ENCODE data around the gene FES. TPM values are rescaled to one million over a fixed set of nuclear protein-coding genes. Genes with fewer than 3 reads are reported as not detected.

Gene FES
- total RNA-seq, 3 donors from 2014 or later (not counting 1 experiment from before 2014, with no cell fraction given): 35.8 to 70.3 (median 52.5) TPM

DNA sequence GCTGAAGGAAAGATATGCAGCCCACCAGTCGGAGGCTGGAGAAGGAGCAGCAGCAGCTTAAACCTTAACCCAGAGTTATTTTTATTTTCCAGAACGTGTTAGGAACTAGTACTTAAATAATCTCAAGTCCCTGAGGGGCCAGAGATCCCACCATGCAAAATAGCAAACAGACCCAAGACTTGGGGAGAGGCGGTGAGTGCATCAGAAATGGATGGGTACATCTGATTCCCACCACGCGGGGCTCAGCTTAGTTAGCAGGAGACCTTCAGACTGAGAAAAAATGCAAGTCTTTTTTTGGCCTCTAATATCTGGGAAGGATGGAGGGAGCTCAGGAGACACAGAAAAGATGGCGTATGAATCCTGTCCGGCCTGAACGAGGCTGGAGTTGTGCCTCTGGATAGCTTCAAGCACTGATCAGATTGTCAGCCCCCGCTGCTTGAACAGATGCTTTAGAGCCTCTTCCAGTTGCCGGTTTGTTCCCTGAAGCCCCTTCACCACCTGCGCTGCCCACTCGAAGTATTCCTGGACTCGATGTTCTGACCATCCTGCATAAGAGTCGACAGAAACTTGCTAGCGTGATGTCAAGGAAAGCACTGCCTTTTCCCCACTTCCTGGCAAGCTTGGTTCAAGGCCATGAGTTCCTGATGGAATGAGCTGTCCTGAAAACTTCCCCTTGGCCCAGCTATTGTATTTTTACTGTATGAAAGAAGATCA is 46.7 kb downstream of the FES start:
- ATAC-seq (no peak), DNase-seq (peak in 1 of 2 donors; percentile 28)
- Histone ChIP-seq H3K27ac (ENCODE audit: low read length) (peak overlapping the region; percentile 78), H3K36me3 (ENCODE audit: control insufficient read depth, insufficient read depth, low read length) (no peaks in the 10 kb centered on the region), H3K27me3 (ENCODE audit: control insufficient read depth, insufficient read depth, low read length) (no peaks in the 10 kb centered on the region), H3K4me1 (ENCODE audit: control insufficient read depth, insufficient read depth, low read length) (peaks cover 50% of the 10 kb centered on the region), H3K9me3 (ENCODE audit: control insufficient read depth, insufficient read depth, low read length) (no peaks in the 10 kb centered on the region), H3K4me3 (ENCODE audit: low read length) (peak overlapping the region; percentile 54)
- 78% methylated on average over 15 of the region's 15 CpGs for WGBS (ENCODE audit: insufficient coverage)
- TF ChIP-seq, protein P1, sequence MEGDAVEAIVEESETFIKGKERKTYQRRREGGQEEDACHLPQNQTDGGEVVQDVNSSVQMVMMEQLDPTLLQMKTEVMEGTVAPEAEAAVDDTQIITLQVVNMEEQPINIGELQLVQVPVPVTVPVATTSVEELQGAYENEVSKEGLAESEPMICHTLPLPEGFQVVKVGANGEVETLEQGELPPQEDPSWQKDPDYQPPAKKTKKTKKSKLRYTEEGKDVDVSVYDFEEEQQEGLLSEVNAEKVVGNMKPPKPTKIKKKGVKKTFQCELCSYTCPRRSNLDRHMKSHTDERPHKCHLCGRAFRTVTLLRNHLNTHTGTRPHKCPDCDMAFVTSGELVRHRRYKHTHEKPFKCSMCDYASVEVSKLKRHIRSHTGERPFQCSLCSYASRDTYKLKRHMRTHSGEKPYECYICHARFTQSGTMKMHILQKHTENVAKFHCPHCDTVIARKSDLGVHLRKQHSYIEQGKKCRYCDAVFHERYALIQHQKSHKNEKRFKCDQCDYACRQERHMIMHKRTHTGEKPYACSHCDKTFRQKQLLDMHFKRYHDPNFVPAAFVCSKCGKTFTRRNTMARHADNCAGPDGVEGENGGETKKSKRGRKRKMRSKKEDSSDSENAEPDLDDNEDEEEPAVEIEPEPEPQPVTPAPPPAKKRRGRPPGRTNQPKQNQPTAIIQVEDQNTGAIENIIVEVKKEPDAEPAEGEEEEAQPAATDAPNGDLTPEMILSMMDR (IDR thresholded peaks at IDR 0.05): no peak
- peak overlapping the region; percentile 97 for H3K27ac Mint-ChIP-seq
- H3K4me1 Mint-ChIP-seq: peaks cover 44 to 52% of the 10 kb centered on the region in 2 donors
- H3K27me3 Mint-ChIP-seq (ENCODE audit: low read depth in 2 of 2): no peaks in the 10 kb centered on the region
- H3K4me3 Mint-ChIP-seq: peak overlapping the region; percentile 94
- no peaks in the 10 kb centered on the region for H3K36me3 Mint-ChIP-seq
- intact Hi-C loops (cut with micrococcal nuclease): no loop called here
- H3K9me3 Mint-ChIP-seq: no peaks in the 10 kb centered on the region

DNA sequence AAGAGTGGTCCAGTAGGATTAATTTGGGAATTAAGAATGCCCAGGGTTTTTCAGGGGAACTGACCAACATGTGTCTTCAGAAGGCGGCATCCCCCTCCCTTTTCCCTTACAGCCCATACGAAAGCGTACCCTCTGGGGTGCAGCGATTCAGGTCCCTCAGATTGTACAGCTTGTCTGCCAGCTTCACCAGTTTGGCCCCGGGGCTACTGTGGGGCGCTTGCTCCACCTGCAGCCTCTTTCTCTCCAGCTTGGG is 47.2 kb downstream of the FES start:
- peak overlapping the region; percentile 77 for H3K4me3 ChIP-seq (ENCODE audit: low read length)
- WGBS (ENCODE audit: insufficient coverage): 14% methylated on average over 6 of the region's 6 CpGs
- Mint-ChIP-seq H3K4me3 (peak overlapping the region; percentile 94), H3K27me3 (ENCODE audit: low read depth in 2 of 2) (no peaks in the 10 kb centered on the region), H3K9me3 (no peaks in the 10 kb centered on the region), H3K27ac (peak overlapping the region; percentile 97), H3K36me3 (no peaks in the 10 kb centered on the region), H3K4me1 (peaks cover 49 to 57% of the 10 kb centered on the region in 2 donors)
- no peaks in the 10 kb centered on the region for H3K27me3 ChIP-seq (ENCODE audit: control insufficient read depth, insufficient read depth, low read length)
- ATAC-seq (no peak), DNase-seq (no peak)
- TF ChIP-seq, protein P1 (IDR thresholded peaks at IDR 0.05): no peak
- no peaks in the 10 kb centered on the region for H3K36me3 ChIP-seq (ENCODE audit: control insufficient read depth, insufficient read depth, low read length)
- H3K9me3 ChIP-seq (ENCODE audit: control insufficient read depth, insufficient read depth, low read length): no peaks in the 10 kb centered on the region
- peaks cover 54% of the 10 kb centered on the region for H3K4me1 ChIP-seq (ENCODE audit: control insufficient read depth, insufficient read depth, low read length)
- H3K27ac ChIP-seq (ENCODE audit: low read length): peak overlapping the region; percentile 88
- intact Hi-C loops (cut with micrococcal nuclease): no loop called here

DNA sequence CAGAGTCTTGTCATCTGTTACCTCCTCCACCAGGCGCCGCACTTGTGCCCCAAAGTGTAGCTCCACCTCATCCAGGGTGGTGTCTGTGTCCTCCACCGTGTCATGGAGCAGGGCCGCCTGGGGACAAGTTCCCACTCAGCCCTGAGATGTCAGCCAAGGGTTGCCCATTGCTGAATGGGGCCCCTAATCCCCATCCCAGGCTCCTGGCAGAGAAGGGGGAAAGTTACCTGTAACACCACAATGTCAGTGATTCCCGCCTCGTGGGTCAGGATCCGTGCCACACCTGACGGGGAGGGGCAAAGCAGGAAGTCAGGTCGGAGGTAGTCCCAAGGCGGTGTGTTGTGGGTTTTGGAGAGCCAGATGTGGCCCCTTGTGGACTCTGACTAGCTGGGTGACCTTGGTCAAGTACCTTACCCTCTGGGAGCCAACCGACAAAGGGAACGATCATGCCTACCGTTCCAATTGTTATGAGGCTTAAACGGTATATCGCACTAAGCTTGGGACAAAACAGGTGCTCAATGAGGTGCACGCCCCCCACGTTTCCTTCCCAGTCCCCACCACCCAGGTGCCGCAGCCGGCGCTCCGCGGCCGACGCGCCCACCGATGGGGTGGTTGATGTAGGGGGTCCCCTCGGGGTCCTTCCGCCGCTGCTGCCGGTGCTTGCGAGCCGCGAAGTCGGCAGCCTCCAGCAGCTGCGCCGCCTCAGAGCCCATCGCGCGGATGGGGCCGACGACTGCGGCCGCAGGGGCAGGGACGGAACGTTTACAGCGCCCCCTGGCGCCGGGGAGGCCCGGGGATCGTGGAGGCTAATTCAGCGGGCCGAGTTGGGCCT is 47.7 kb downstream of the FES start, which contains the start of gene HDDC3:
Gene HDDC3, minus strand, starts transcription at position 722 of the 832 bp plus-strand sequence. Its CDS starts 9 bp downstream, at position 713.
- Histone ChIP-seq H3K4me1 (ENCODE audit: control insufficient read depth, insufficient read depth, low read length) (peaks cover 55% of the 10 kb centered on the region), H3K9me3 (ENCODE audit: control insufficient read depth, insufficient read depth, low read length) (no peaks in the 10 kb centered on the region), H3K36me3 (ENCODE audit: control insufficient read depth, insufficient read depth, low read length) (no peaks in the 10 kb centered on the region), H3K27ac (ENCODE audit: low read length) (peak within 1 kb of the TSS; percentile 88), H3K4me3 (ENCODE audit: low read length) (peak within 1 kb of the TSS; percentile 77), H3K27me3 (ENCODE audit: control insufficient read depth, insufficient read depth, low read length) (no peaks in the 10 kb centered on the region)
- Mint-ChIP-seq H3K4me1 (peaks cover 53 to 62% of the 10 kb centered on the region in 2 donors), H3K9me3 (no peaks in the 10 kb centered on the region), H3K36me3 (no peaks in the 10 kb centered on the region), H3K27me3 (ENCODE audit: low read depth in 2 of 2) (no peaks in the 10 kb centered on the region), H3K27ac (peak within 1 kb of the TSS; percentile 97), H3K4me3 (peak within 1 kb of the TSS; percentile 94)
- 0% methylated on average over 52 of the region's 52 CpGs for WGBS (ENCODE audit: insufficient coverage)
- ATAC-seq (peak; percentile 46 to 70 (median 55)), DNase-seq (peak; percentile 91 to 93)
- TF ChIP-seq, protein P1 (IDR thresholded peaks at IDR 0.05): peak; percentile 98
- intact Hi-C loops (cut with micrococcal nuclease): loop anchor here (1.0 kb wide), 1 partner anchor 30 kb away; no protein-coding TSS in a partner anchor
